Measurements from ENCODE around the gene MRTFB. TPM values are rescaled to one million over a fixed set of nuclear protein-coding genes. Genes with fewer than 3 reads are reported as not detected.

MRTFB gene
- total RNA-seq, 1 experiment from 2014 or later, result 67.3 TPM

DNA sequence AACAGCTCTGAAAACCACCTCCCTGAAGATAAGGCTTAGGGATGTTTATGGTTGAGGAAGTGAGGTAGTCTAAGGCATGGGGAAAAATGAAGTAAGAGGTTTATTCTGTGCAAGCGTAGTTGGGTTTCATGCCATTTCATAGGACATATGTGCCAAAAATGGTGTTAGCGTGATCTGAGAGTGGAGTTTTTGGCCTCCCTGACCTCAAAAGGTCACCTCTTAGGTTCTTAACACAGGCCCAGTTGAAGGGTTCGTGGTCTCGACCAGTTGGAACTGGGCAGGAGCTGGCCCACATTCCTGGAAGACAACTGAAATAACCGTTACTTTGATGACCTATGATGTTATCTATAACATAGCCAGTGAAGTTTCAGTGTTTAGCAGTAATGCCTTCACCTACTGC is 57.0 kb downstream of the MRTFB start:
- Mint-ChIP-seq H3K27me3 (ENCODE audit: unreplicated experiment) (no peaks in the 10 kb centered on the region), H3K4me3 (ENCODE audit: low read depth, unreplicated experiment) (no peak overlapping the region), H3K36me3 (ENCODE audit: insufficient read depth, unreplicated experiment) (peaks cover 5% of the 10 kb centered on the region), H3K4me1 (ENCODE audit: low read depth, unreplicated experiment) (peaks cover 8% of the 10 kb centered on the region), H3K9me3 (ENCODE audit: low read depth, unreplicated experiment) (no peaks in the 10 kb centered on the region), H3K27ac (ENCODE audit: unreplicated experiment) (no peak overlapping the region)
- intact Hi-C loops (cut with micrococcal nuclease; ENCODE audit: unreplicated experiment), result no loop called here
- TF ChIP-seq, protein P1, sequence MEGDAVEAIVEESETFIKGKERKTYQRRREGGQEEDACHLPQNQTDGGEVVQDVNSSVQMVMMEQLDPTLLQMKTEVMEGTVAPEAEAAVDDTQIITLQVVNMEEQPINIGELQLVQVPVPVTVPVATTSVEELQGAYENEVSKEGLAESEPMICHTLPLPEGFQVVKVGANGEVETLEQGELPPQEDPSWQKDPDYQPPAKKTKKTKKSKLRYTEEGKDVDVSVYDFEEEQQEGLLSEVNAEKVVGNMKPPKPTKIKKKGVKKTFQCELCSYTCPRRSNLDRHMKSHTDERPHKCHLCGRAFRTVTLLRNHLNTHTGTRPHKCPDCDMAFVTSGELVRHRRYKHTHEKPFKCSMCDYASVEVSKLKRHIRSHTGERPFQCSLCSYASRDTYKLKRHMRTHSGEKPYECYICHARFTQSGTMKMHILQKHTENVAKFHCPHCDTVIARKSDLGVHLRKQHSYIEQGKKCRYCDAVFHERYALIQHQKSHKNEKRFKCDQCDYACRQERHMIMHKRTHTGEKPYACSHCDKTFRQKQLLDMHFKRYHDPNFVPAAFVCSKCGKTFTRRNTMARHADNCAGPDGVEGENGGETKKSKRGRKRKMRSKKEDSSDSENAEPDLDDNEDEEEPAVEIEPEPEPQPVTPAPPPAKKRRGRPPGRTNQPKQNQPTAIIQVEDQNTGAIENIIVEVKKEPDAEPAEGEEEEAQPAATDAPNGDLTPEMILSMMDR (IDR thresholded peaks at IDR 0.05; ENCODE audit: unreplicated experiment), result no peak
- no TSS peak for BruUV-seq (replicated peaks)
- CTCF ChIA-PET, result no interaction called here
- DNase-seq, result no peak

DNA sequence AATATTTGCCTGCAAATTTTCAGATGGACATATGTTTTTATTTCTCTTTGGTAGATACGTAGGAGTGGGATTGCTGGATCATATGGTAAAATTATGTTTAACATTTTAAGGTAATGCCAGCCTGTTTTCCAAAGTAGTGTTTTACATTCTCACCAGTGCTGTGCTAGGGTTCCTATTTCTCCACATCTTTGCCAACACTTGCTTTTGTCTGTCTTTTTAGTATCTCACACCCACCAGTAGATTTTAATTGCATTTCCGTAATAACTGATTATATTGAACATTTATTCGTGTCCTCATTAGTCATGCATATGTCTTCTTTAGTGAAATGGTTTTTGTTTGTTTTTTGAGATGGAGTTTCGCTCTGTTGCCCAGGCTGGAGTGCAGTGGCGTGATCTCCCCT is 58.4 kb downstream of the MRTFB start:
- Mint-ChIP-seq H3K4me1 (ENCODE audit: low read depth, unreplicated experiment) (peaks cover 8% of the 10 kb centered on the region), H3K4me3 (ENCODE audit: low read depth, unreplicated experiment) (no peak overlapping the region), H3K27ac (ENCODE audit: unreplicated experiment) (no peak overlapping the region), H3K9me3 (ENCODE audit: low read depth, unreplicated experiment) (no peaks in the 10 kb centered on the region), H3K27me3 (ENCODE audit: unreplicated experiment) (no peaks in the 10 kb centered on the region), H3K36me3 (ENCODE audit: insufficient read depth, unreplicated experiment) (peaks cover 5% of the 10 kb centered on the region)
- intact Hi-C loops (cut with micrococcal nuclease; ENCODE audit: unreplicated experiment), result no loop called here
- no peak for DNase-seq
- TF ChIP-seq, protein P1 (IDR thresholded peaks at IDR 0.05; ENCODE audit: unreplicated experiment), result no peak
- no TSS peak for BruUV-seq (replicated peaks)
- CTCF ChIA-PET, result no interaction called here

DNA sequence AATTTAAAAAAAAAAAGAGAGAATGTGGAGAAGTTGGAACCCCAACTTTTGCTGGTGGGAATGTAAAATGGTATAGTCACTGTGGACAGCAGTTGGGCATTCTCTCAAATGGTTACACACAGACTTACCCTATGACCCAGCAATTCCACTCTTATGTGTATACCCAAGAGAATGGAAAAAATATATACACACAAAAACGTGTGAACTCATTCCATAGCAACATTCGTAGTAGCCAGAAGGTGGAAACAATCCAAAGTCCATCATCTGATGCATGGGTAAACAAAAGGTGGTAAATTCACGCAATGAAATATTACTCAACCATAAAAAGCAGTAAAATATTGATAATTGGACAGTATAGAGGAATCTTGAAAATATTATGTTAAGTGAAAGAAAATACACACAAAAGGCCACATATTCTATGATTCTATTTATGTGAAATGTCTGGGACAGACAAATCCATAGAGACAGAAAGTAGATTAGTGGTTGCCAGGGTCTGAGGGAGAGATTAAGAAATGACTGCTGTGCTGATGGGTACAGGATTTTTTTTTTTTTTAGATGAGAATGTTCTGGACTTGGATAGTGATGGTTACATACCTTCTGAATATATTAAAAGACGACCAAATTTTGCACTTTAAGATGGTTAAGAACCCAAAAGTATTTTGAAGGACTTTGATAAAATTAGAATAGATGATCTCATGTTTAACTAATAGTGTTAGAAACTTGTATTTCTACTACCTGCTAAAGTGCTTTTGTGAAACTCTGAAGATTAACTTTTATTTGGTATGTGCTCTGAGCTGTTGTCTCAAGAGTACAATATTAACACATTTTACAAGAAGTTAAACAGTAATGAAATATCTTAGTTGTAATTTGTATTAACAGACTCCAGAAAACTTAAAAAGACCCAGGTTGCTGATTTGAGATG is 60.9 kb downstream of the MRTFB start:
- no TSS peak for BruUV-seq (replicated peaks)
- TF ChIP-seq, protein P1 (IDR thresholded peaks at IDR 0.05; ENCODE audit: unreplicated experiment), result no peak
- no peaks in the 10 kb centered on the region for H3K27me3 Mint-ChIP-seq (ENCODE audit: unreplicated experiment)
- no peak overlapping the region for H3K4me3 Mint-ChIP-seq (ENCODE audit: low read depth, unreplicated experiment)
- no peak overlapping the region for H3K27ac Mint-ChIP-seq (ENCODE audit: unreplicated experiment)
- intact Hi-C loops (cut with micrococcal nuclease; ENCODE audit: unreplicated experiment), result no loop called here
- no peak for DNase-seq
- peaks cover 5% of the 10 kb centered on the region for H3K36me3 Mint-ChIP-seq (ENCODE audit: insufficient read depth, unreplicated experiment)
- CTCF ChIA-PET, result no interaction called here
- H3K4me1 Mint-ChIP-seq (ENCODE audit: low read depth, unreplicated experiment), result peaks cover 8% of the 10 kb centered on the region
- no peaks in the 10 kb centered on the region for H3K9me3 Mint-ChIP-seq (ENCODE audit: low read depth, unreplicated experiment)

DNA sequence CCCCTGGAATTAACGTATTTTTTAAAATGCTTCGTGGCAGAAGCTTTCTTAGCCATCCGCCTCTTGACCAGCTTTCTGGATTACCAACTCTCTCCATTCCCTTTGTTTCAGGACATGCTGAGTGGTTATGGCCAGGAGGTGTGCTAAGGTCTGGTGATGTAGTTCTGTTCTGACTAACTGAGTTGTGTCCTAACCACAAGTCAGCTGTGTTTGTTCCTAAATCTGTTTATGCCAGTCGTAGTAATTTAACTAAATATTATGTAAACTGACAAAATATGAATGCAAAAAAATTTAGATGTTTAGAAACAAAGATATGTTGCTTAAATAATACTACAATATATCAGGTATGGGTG is 61.6 kb downstream of the MRTFB start:
- BruUV-seq (replicated peaks), result no TSS peak
- Mint-ChIP-seq H3K27me3 (ENCODE audit: unreplicated experiment) (no peaks in the 10 kb centered on the region), H3K9me3 (ENCODE audit: low read depth, unreplicated experiment) (no peaks in the 10 kb centered on the region), H3K27ac (ENCODE audit: unreplicated experiment) (no peak overlapping the region), H3K4me1 (ENCODE audit: low read depth, unreplicated experiment) (peaks cover 8% of the 10 kb centered on the region), H3K36me3 (ENCODE audit: insufficient read depth, unreplicated experiment) (peaks cover 5% of the 10 kb centered on the region), H3K4me3 (ENCODE audit: low read depth, unreplicated experiment) (no peak overlapping the region)
- intact Hi-C loops (cut with micrococcal nuclease; ENCODE audit: unreplicated experiment), result no loop called here
- CTCF ChIA-PET, result no interaction called here
- TF ChIP-seq, protein P1 (IDR thresholded peaks at IDR 0.05; ENCODE audit: unreplicated experiment), result no peak
- DNase-seq, result no peak
